HG02588 (cell line): Measurements from ENCODE around the gene MITD1.
A peak's percentile ranks its signal among the peaks of the same experiment; 100 is the strongest.
"Not testable (repeated sequence)": the region's sequence is repeated elsewhere in the genome, so short reads cannot be mapped to it uniquely, and the experiment has no call there.

Experiments used
- ATAC-seq: cut with Tn5 transposase; IDR thresholded peaks from one replicate; pipeline ENCODE4 v1.9.1; 2021; ENCODE audit warnings: mild to moderate bottlenecking, moderate library complexity; ENCODE audit not compliant: unreplicated experiment

Gene MITD1

GRCh38 chr2:99154643-99155536 is 26.0 kb downstream of the MITD1 start, which contains the start of the genes LIPT1 and TSGA10:
LIPT1 (plus strand) TSS chr2:99154967; CDS start chr2:99161958, 6,991 bp downstream.
TSGA10 (minus strand) TSS chr2:99154942; CDS start chr2:99109439, 45,503 bp downstream.
- peak; percentile 98 for ATAC-seq

- no peak for ATAC-seq
Observed at GRCh38 chr2:99153921-99154604, 26.8 kb downstream of the MITD1 start.

DNA sequence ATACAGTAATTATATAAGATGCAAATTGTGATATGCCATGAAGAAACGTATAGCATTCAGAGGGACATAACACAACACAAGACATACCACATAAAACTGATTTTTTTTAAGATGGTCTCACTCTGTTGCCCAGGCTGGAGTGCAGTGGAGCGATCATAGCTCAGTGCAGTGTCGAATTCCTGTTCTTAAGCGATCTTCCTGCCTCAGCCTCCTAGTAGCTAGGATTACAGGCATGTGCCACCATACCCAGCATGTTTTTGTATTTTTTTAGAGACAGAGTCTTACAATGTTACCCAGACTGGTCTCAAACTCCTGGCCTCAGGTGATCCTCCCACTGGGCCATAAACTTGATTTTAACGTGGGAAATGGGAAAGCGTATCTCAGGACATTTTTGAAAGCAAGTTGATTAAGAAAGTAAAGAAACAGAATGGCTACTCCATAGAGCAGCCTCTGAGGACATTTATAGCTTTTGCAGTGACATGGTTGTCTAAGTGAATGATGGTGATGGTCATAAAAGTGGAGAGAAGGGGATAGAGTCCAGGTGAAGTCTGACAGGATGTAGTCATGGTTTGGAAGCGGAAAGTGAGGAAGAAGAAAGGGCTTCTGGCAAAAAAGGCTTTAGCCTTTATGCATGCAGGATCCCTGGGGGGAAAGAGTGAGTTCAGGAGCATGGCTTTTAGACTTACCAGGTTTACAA is 28.5 kb downstream of the MITD1 start:
- ATAC-seq = no peak

DNA sequence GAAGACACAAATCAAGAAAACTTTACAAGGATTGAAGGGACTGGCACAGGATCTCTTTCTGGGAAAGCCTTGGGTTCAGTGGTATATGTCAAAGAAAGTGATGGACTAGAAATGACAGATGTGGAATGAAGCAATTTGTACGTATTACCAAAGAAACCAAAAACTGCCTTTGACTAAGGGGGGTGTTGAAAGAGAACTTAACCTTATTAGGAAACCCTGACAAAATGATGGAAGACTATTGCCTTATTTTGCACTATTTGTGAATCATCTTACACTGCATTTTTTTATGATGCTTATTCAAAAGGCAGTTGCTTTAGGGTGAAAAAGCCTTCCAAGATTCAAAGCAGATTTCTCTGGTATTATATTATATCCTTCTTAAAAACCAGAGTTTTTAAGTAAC is 30.2 kb downstream of the MITD1 start:
- ATAC-seq = no peak

DNA sequence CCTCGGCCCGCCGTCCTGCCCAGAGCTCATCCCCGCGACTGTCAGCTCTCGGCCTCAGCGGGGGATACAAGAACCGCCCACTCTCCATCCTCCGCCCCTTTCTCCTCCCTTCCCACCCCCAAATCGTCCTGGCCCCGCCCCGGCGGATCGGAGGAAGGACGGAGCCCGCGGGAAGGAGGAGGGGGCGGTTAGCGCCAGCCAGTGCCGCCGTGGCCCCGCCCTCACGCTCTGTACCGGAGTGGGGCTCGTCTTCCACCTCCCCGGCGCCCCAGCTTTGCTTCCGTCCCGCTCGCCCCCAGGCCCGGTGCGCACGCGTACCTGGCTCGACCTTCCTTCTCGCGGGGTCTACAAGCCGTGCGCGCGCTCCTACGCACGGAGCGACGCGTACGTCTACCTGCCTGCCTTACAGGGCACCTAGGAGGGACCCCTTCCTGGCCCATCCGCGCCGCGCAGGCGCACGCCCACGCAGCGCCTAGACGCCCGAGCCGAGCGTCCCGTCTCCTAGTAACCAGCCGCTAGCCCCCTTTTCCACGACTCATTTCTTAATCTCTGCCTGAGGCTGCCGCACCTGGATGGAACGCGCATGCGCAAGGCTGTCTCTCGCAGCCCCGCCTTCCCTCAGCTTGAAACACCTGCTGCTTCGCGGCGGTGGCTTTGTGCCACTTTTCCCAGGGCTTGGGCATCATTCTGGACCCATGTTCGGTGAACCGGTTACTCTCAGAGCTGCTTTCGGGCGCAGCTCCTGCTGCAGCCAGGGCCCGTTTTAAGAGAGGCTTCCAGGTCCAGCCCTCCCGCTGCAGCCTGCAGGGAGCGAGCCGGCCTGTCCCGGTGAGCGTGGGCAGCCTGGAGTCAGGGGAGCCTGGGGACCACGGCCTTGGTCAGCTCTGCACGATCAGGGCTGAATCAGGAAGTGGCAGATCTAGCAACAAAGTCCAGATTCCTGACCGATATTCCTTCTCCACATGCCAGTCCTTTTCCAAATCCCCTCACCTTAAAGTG is 39.4 kb downstream of the MITD1 start, which contains the start of gene C2orf15:
Gene C2orf15, plus strand, starts transcription at position 598 of the 999 bp plus-strand sequence. CDS start 8,852 bp downstream, outside the sequence.
- peak; percentile 85 for ATAC-seq

DNA sequence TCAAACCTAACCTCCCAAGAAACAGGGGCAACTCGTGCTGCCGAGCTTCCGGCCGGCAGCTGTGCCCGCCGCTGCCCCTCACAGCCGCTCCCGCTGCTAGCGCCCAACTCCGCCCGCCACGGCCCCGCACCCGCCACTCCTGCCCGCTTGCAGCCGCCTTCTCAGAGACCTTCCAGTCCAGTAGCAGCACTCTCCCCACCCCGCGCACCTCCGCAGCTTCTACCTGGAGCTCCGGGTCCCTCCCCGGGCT is 40.1 kb downstream of the MITD1 start:
- ATAC-seq = peak; percentile 33

DNA sequence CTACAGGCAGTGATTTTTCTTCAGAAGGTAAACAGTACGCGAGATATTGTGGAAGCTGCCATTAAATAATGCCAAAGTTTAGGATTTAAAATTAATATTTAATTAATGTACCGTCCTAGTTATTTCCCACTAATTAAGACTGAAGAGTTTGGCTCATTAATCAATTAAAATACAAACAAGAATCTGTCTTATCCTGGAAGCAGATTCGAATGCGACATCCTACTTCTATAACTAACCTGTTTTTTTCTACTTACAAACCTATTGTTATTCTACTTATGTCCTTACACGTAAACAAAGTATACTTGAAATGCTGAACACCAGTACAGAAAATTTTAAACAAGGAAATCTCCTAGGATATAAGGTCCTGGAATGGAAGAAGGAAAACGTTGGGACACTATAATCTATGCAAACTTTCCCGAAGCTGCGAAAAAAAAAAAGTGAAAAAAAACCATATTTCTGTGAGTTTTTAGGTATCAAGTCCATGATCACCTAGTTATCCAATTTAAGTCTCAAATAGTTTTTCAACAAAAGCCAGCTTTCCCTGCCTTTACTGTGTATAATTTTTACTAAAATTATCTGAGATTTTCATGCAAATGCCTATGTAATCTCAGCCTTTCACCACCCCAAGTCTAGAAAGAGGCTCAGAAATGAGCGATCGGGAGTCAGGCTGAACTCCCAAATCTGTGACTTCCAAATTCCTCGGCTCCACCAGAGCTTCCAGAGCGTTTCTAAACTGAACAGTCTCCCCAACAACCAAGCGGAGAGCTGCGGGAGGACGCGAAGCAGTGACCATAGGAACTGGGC is 40.6 kb downstream of the MITD1 start:
- ATAC-seq = no peak

DNA sequence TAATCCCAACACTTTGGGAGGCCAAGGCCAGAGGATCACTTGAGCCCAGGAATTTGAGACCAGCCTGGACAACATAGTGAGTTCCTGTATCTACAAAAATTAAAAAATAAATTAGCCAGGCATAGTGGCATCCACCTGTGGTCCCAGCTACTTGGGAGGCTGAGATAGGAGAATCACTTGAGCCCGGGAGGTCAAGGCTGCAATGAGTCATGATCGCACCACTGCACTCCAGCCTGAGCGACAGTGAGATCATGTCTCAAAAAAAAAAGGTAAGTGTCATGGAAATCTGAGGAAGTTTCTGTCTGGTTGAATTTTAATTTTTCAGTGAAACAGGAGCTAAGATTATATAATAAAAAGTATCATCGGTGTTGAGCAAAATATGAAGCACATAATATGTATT is 41.9 kb downstream of the MITD1 start:
- no peak for ATAC-seq

- not testable (repeated sequence) for ATAC-seq
Observed at GRCh38 chr2:99135044-99135556, 45.8 kb downstream of the MITD1 start.

- no peak for ATAC-seq
Observed at GRCh38 chr2:99127981-99128380, 52.9 kb downstream of the MITD1 start.
